ENCODE measurements around the gene LRRTM3. TPM values are rescaled to one million over a fixed set of nuclear protein-coding genes. Genes with fewer than 3 reads are reported as not detected.

Gene LRRTM3
- polyA plus RNA-seq, 4 donors: 3.6 to 6.7 (median 4.7) TPM

GRCh38 chr10:66931340-66931948 lies 5.6 kb downstream of the LRRTM3 start:
- peak in 1 of 4 donors; percentile 59 for DNase-seq (ENCODE audit: low read depth in 4 of 4, low spot score in 2 of 4)

- DNase-seq (ENCODE audit: low read depth in 4 of 4, low spot score in 2 of 4): no peak
These were observed 6.1 kb downstream of the LRRTM3 start for GRCh38 chr10:66931949-66932343.

DNA sequence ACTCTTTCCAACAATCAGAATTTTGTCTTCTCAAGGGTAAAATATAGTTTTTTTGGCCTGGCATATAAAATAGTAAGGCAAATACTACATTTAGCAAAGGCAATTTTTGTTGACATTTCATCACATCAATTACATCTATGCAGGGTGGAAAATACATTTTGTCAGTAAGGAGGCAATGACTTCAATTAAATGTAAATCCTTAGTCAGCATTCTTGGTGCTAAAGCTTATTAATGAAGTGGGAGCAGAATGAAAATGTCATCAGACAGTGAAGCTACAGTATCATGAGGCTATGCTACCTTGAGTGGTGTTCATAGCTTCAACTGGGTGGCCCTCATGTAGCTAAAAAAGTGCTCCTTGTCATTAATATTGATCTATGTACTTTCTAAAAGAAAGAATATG lies 8.9 kb downstream of the LRRTM3 start:
- no peak for DNase-seq (ENCODE audit: low read depth in 4 of 4, low spot score in 2 of 4)

DNA sequence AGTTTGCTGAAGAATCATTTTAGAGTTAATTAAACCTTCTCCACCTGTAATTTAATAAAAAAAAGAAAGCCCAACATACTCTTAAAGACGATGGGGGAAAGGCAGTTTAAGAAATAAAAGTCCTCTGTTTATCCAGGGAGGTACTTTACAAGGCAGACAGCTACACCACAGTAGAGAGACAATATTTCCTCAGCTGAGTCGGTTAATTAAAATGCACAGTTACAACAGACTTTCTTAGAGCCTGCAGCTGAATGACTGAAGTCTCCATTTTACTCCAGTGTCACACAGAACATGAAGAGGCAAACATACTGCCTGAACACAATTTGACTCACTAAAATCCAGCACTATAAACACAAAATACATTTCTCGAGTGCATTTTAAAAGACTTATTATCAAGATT lies 15.1 kb downstream of the LRRTM3 start:
- no peak for DNase-seq (ENCODE audit: low read depth in 4 of 4, low spot score in 2 of 4)

DNA sequence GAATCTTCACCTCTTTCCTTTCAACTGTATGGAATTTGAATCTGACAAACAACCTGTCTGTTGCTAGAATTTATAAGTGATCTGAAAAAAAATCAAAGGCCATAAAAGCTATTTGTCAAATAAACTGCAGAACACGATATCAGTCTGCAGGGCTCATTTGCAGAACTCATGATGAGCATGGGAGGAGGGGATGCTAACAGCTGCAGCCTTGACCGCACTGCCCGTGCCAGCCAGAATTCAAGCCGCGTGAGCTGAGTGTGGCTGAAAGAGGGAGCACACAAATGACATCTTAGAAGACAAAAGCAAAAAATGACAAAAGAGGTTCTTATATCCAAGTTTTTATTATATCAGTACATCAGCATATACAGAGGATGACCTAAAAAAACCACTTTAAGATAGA lies 15.7 kb downstream of the LRRTM3 start:
- no peak for DNase-seq (ENCODE audit: low read depth in 4 of 4, low spot score in 2 of 4)

DNA sequence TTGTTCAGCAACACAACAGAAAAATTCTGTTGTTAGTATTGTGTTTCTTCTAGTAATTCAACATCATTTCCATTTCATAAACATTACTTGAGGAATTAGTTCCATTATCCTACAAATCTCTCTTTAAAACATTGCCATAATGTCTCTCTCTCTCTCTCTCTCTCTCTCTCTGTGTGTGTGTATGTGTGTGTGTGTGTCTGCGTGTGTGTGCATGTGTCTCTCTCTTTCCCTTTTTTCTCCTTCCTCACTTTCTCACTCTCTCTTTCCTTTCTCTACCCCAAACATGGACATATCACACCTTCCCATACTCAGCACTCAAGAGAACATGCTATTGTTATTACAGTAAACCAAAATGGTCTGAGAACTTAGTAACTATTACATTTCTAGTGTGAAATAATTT lies 16.6 kb downstream of the LRRTM3 start:
- DNase-seq (ENCODE audit: low read depth in 4 of 4, low spot score in 2 of 4): no peak

GRCh38 chr10:66943590-66943989 lies 17.8 kb downstream of the LRRTM3 start:
- no peak for DNase-seq (ENCODE audit: low read depth in 4 of 4, low spot score in 2 of 4)

GRCh38 chr10:66951896-66952295 lies 26.1 kb downstream of the LRRTM3 start:
- no peak for DNase-seq (ENCODE audit: low read depth in 4 of 4, low spot score in 2 of 4)

DNA sequence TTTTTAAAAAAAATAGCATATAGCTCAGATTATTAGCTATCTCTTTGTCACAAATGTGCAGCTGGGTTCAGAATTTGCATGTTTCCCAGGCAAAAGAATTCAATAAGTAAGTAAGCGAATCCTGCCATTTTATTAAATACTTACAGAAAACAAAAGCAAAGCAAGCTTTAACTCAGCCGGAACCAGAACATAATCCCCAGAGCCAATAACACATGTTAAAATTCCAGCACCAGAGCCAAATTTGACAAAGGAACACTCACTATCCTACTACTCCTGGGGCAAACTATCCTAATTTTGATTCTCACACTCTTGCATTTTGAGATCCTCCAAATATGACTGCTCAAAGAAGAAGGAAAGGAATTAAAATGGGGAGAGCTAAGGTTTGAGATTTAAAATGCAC lies 32.6 kb downstream of the LRRTM3 start:
- no peak for DNase-seq (ENCODE audit: low read depth in 4 of 4, low spot score in 2 of 4)

DNA sequence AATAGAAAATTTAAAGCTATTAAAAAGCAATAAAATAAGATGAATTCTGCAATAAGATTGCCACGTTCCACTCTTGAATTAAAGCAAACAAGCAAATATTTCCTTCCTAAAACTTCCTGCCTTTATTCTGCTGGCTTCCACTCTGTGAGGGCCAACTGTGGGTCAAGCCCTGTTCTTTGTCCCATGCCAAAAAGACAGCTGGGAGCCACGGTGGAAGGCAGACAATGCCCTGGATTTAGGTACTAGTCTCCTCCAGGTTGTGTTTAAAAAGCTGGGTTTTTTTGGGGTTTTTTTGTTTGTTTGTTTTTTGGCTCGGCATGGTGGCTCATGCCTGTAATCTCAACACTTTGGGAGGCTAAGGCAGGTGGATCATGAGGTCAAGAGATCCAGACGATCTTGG lies 39.1 kb downstream of the LRRTM3 start:
- no peak for DNase-seq (ENCODE audit: low read depth in 4 of 4, low spot score in 2 of 4)

DNA sequence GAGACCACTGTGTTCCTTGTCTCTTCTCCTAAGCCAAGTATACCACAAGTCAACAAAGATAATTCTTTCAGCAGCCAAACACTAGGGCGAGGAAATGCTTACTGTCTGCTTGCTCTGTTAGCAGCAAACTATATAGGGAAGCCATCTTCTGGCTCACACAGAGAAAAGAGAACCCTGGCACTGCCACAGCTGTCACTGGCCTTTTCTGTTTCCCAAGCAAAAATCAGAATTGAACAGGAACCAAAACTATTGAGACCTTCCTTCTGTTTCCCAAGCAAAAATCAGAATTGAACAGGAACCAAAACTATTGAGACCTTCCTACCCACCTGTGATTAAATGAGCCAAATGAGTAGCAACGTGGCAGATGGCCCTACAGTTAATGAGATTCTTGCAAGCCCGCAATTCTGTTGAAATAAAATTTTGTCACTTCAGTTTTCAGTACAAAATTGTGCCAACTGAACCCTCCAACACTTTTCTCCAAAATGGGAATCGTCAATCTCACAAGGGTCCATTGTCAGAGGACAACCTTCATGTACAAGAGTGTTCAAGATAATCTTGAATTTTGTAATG lies 54.5 kb downstream of the LRRTM3 start:
- DNase-seq (ENCODE audit: low read depth in 4 of 4, low spot score in 2 of 4): no peak

GRCh38 chr10:66981361-66982052 lies 55.7 kb downstream of the LRRTM3 start:
- no peak for DNase-seq (ENCODE audit: low read depth in 4 of 4, low spot score in 2 of 4)

GRCh38 chr10:66982053-66982420 lies 56.2 kb downstream of the LRRTM3 start:
- no peak for DNase-seq (ENCODE audit: low read depth in 4 of 4, low spot score in 2 of 4)

DNA sequence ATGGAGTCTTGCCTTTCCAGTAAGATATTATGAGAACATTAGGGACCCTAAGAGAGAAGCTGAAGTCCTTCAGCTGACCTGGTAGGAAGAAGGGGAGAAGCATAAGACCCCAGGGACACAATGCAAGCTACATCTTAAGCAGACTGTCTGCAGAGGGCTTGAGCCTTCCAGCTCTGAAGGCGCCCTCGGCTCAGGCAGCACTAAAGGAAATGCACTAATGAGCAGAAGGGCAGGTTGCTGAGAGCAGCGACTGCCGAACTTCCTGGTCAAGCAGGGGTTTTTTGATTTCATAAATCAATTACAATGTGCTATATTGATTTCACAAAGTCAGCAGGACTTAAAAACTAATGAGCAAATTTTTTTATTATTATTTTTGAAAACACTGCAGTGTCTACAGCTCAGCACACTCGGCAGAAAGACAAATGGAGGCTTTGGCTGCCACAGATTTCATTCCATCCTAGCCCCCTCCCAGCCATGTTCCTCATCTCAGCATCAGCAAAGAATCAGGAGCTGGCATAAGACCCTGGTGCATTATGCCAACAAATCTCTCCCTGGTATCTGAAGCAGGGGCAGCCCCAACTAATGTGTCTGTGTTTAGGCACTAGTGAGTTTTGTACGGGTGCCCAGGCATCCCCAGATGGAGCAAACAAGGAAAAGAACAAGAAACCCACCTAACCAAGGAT lies 57.1 kb downstream of the LRRTM3 start:
- DNase-seq (ENCODE audit: low read depth in 4 of 4, low spot score in 2 of 4): no peak

- no peak for DNase-seq (ENCODE audit: low read depth in 4 of 4, low spot score in 2 of 4)
These were observed 57.6 kb downstream of the LRRTM3 start for GRCh38 chr10:66983475-66983818.

DNA sequence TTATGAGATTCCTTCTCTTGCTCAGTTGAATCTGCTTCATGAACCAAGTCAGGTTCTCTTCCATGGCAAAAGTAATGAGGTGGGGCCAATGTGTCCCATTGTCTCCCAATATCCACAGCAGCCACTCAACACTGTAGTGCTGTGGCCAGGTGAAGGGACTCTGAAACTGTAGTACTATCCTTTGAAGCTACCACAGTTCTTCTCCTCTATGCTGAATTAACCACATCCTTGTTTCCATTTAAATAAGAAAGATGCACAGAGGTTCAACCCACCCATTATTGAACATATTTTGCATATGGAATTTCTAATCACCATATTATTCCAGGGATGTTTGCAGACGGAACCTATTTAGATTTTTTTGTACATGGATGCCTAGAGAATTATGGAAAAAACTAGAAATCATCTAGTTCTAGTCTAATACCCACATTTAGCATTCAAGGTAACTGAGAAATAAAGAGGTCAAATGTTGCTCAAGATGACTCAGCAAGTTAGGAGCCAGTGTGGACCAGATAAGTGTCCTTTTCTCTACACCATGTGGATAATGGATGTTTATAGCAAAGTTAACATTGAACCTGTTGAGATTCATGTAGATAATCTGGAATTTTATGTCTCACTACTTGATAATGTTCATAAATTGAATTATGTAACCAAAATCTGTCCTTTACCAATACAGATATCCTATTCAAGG lies 64.5 kb downstream of the LRRTM3 start:
- DNase-seq (ENCODE audit: low read depth in 4 of 4, low spot score in 2 of 4): no peak

DNA sequence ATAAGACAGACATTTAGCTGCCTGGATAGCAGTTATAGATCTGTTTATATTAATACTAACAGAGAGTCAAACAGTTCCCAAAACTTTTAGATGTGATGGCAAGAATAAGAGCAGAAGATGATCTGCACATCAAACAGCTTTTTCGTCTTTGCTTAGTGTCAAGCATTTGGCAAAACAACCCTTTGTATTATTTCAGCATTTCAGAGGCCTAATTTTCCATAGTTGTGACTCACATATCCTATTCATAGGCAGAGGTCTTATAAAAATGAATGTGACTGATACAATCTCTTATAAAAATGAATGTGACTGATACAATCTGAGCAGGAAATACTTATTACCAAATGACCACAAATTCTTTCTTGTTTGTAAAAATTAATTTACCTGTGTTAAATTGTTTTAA lies 71.2 kb downstream of the LRRTM3 start:
- DNase-seq (ENCODE audit: low read depth in 4 of 4, low spot score in 2 of 4): no peak

- no peak for DNase-seq (ENCODE audit: low read depth in 4 of 4, low spot score in 2 of 4)
These were observed 74.1 kb downstream of the LRRTM3 start for GRCh38 chr10:66999762-67000545.

GRCh38 chr10:67004690-67005089 lies 78.9 kb downstream of the LRRTM3 start:
- no peak for DNase-seq (ENCODE audit: low read depth in 4 of 4, low spot score in 2 of 4)

GRCh38 chr10:67005981-67006380 lies 80.1 kb downstream of the LRRTM3 start:
- DNase-seq (ENCODE audit: low read depth in 4 of 4, low spot score in 2 of 4): no peak

GRCh38 chr10:67011480-67011879 lies 85.6 kb downstream of the LRRTM3 start:
- DNase-seq (ENCODE audit: low read depth in 4 of 4, low spot score in 2 of 4): no peak
